Subcutaneous adipose tissue (tissue), 4 donors: ENCODE data around the gene MET. TPM values are rescaled to one million over a fixed set of nuclear protein-coding genes. Genes with fewer than 3 reads are reported as not detected.

Source experiments
- total RNA-seq, 4 donors: library from RNA; depleted of rRNA; stranded (reverse); fragments of >200 nt; gene quantifications; one replicate each; pipeline ENCODE4 v1.1.0, GENCODE V29; 2016
- TF ChIP-seq, protein P1 (sequence below): fragments of 450-650 bp; IDR thresholded peaks from one replicate; pipeline ENCODE4 v1.5.1; 2016; ENCODE audit warnings: low read depth, mild to moderate bottlenecking, control low read depth, antibody characterized with exemption, moderate library complexity

Gene MET
- total RNA-seq, 4 donors from 2014 or later = 15.6 to 49.5 (median 40.7) TPM

DNA sequence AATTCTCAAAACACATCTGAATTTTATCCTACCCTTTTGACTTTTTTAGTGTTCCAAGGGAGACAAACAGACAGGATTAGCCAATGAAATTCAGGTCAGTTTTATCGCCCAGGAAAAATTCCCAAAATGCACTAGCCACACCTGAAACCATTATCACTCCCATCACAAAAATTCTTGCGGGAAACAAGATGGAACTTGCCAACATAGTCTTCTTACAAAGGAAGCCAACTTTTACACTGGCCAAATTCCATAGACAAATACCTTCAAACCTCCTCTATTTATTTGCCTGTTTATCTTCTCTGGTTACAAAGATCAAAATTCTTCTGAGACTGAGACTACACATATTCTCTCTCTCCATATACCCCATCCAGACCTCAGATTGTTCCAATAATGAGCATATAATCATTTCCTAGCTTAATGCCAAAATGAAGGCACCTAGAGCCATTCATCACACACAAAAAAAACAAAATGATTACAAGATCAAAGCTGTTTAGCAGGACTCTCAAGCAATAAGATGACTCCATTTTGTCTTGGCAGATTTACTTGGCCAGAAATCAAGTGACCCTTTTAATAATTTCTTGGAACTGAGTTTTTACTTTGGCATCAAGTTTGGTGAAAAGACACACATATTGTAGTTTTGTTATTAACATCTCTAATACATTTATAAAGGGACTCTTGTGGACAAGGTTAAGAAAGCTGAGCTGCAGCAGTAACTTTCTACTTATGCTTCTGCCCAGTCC, 30.2 kb downstream of the MET start:
- TF ChIP-seq, protein P1, sequence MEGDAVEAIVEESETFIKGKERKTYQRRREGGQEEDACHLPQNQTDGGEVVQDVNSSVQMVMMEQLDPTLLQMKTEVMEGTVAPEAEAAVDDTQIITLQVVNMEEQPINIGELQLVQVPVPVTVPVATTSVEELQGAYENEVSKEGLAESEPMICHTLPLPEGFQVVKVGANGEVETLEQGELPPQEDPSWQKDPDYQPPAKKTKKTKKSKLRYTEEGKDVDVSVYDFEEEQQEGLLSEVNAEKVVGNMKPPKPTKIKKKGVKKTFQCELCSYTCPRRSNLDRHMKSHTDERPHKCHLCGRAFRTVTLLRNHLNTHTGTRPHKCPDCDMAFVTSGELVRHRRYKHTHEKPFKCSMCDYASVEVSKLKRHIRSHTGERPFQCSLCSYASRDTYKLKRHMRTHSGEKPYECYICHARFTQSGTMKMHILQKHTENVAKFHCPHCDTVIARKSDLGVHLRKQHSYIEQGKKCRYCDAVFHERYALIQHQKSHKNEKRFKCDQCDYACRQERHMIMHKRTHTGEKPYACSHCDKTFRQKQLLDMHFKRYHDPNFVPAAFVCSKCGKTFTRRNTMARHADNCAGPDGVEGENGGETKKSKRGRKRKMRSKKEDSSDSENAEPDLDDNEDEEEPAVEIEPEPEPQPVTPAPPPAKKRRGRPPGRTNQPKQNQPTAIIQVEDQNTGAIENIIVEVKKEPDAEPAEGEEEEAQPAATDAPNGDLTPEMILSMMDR = no peak

GRCh38 chr7:116704650-116705228, 32.7 kb downstream of the MET start:
- TF ChIP-seq, protein P1 = no peak

DNA sequence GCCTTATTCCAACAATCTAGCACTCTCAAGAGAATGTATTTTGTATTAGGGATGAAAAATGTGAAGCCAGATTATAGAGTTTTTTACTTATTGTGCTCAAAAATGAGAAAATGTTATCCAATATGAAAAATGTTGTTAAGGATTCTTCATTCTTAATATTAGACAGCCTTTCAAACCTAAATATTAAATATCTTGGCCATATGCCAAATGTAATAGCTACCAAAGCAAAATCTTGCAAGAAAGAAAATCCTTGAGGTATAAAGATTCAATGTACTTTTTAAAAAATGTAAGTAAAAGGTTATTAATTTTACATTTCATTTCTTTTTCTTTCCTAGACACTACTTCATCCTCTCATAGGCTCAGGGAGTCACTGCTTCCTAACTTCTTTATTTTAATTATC, 33.4 kb downstream of the MET start:
- TF ChIP-seq, protein P1 = no peak

GRCh38 chr7:116706668-116707126, 34.7 kb downstream of the MET start:
- TF ChIP-seq, protein P1 = no peak

- TF ChIP-seq, protein P1 = no peak
Measured at GRCh38 chr7:116707289-116707688, 35.3 kb downstream of the MET start.

- TF ChIP-seq, protein P1 = no peak
Measured at GRCh38 chr7:116708248-116708647, 36.3 kb downstream of the MET start.

GRCh38 chr7:116708861-116709260, 36.9 kb downstream of the MET start:
- TF ChIP-seq, protein P1 = no peak
